NCI-H2196 treated with DMSO at 0.1 percent for 48 hours (cell line): Measurements from ENCODE around the gene NUDT16L1.

Experiments
- DNase-seq: peaks from one replicate; lab custom pipeline; 2025; ENCODE audit not compliant: unreplicated experiment; lab: John Stamatoyannopoulos, UW

Gene NUDT16L1

DNA sequence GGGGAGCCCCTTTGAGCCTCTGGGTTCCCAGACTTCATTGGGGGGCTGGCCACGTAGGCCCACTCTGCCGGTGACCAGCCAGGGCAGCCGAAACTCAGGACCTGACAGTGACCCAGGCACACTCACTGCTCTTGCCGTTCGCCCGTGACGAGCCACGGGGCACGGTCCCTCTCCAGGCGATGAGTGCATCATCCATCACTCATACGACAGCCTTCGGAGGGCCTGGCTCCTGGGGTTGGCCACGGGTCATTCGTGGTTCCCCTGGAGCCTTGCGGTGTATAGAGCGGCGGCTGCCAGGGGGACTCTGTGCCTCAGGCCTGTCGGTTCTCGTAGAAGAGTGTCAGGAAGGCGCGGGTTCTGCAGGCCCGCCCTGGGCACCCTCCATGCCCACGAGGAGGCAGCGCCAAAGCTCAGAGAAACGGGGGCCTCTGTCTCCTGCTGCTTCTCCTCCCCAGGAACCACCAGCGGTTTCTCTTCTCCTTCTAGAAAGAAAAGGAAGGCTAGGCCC lies 11.2 kb upstream of the NUDT16L1 start:
- DNase-seq: no peak

DNA sequence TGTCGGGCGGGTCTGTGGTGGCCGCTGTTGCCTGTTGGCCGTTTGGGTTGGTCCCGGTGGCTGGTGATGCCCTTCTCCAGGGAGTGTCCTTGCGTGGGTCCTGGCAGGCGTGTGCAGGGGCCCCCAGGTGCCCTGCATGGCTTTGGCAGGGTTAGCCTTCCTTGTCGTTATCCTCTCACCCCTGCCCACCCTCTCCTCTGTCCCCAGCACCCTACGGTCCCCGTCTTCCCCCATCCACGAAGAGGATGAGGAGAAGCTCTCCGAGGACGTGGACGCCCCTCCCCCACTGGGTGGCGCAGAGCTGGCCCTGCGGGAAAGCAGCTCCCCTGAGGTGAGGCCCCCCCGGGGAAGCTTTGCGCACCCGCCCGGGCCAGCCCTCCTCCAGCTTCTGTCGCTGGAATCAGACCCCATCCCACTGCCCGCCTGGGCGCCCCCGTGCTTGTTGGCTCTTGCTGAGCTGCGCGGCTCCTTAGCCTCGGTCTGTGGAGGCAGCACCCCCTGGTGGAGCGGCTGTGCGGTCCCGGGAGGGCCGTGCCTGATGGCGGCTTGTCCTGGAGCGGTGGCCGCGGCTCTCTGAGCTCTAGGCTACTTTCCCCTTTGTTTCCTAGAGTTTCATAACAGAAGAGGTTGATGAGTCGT lies 10.6 kb upstream of the NUDT16L1 start:
- DNase-seq: no peak

DNA sequence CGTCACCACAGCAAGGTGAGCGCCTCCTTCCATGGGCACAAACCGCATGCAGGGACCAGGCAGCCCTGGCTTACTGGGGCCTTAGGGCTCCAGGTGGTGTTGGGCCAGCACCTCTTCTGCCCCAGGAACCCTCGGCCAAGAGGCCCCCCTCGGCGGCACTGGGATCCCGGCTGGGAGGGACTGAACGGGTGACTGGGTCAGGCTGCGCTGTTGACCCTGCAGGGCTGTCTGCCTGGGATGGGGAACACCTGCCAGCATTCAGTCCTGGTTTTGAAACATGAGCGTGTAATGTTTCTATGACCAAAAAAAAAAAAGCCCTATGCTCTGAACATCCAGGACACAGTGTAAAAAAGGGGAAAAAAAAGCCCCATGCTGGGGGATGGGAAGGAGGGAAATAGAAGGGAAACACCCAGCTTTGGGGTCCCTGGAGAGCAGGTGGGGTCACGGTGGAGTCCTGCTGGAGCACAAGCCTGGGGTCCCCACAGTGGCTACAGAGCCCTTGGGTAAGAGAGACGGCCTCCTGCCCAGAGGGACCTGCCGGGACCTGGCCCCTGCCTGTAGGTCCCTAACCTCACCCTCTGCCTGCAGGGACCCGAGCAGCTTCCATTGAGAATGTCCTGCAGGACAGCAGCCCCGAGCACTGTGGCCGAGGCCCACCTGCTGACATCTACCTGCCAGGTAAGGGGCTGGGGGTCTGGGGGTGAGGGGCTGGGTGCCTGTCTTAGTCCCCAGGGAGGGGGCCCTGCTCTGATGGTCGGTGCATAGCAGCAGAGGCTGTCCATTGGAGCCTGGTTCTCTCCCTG lies 9.9 kb upstream of the NUDT16L1 start:
- DNase-seq: no peak

DNA sequence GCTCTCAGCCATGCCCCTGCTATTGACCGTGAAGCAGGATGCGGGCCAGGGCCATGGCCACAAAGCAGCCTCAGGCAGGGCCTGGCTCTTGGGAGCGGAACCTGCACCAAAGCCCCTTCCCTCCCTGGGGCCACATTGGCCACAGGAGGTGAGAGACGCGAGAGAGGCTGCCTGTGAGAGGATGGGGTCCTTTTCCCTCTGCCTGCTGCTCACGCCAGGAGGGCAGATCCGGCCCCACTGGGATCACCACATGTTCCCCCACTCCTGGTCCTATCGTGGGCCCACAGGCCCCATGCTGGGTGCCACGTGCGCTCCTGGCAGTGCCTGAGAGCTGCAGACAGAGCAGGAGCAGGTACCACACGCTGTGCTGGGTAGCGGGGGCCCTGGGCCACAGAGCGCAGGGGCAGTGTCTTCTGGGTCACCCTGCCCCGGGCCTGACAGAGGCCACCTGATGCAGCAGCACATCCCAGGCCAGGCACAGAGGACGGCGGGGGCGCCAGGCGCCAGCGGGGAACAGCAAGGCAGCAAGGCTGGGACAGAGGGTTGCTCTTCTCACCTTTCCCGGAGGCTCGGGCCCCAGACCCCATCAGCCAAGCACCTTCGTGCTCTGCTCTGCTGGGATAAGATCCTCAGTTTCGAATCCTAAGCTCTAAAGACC lies 9.2 kb upstream of the NUDT16L1 start:
- no peak for DNase-seq

DNA sequence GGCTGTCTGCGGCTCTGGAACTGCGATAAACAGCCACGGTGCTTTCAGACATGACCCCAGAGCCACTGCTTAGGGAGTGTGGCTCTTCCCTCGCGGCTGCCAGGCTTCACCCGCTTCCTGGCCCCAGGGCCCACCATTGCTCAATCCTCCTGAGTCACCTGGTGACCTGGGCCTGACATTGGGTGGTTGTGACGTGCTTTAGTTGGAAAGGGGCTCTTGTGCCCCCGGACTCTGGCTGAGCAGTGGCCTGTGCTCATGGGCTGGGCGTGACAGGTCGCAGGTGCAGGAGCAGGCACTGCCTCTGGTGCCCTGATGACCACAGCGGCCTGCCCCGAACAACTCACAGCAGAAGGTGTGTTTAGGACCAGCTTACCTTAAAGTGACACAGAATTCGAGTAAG lies 8.6 kb upstream of the NUDT16L1 start:
- no peak for DNase-seq

DNA sequence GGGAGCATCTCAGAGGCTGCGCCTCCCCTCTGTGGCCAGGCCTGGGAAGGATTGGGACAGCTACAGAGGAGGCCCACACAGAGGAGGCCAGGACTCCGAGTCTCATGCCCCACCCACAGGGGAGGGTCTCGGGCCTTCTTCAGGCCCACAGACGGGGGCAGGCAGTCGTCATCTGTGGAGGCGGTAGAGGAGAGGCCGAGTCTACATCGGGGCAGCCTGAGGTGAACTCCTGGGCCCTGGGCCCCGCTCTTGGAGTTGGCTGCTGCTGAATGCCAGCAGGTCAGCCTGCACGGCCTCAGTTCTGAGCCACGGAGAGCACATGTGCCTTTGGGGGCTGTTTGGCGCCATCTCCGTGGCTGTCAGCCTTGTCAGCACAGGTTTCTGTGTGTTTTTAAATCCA lies 8.1 kb upstream of the NUDT16L1 start:
- no peak for DNase-seq

DNA sequence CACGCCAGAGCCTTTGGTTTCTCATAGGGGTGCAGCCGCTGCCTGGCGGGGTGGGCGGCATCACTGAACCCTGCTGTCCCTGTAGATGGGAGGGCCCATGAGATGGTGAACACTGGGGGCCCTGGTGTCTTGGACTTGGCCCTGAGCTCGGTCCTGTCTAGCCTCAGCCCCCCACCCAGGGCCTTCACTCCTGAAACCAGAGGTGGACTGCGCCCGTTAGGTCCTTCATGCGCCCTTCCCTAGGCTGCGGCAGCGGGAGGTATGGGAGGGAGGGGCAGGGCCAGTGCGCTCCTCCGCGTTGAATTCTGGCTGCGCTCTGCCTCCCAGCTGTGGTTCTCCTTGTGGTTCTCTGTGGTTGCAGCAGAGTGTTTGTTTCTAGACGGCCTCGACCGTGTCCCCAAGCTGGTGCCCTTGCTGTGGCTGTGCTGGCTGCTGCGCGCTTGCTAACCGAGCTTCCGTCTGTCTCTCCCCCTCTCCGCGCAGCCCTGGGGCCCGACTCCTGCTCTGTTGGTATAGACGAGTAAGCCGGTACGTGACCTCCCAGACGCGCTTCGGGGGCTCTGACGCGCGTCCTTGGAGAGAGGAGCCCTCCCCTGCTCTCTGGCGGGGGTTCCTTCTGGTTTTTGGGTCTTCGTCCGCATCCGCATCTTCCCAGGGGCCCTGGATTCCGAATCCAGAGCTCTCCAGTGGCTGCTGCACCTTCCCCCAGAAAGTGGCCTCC lies 7.4 kb upstream of the NUDT16L1 start:
- no peak for DNase-seq

DNA sequence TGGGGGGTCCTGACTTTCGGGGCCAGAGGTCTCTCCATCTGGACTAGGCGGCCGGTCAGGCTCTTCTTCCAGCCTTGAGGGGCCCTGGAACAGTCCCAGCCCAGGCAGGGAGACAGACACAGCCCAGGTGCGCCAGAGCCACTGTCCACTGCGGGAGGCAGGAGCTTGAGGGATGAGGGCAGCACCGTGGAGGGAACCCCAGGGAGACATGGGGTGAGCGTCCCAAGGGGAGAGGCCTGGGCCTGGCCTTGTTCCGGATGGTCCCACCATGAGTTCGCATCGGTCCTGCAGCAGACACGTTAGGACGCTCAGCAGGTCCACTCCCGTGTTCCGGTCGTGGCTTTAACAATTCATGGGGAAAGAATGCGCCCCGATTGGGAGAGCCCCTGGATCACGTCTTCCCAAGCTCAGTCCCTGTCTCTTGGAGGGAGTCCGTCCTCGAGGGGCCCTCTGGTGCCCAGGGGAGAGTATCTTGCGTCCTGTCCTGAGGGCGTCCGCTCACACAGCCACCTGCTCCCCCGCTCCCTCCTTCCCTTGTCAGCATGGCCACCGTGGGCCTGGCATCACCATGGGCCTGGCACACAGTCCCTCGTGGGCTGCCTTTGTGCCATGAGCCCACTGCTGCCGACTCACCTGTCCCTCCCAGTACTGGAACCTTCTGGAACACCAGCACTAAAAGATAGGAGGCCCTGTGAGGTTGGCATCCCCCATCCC lies 6.7 kb upstream of the NUDT16L1 start:
- DNase-seq: no peak

DNA sequence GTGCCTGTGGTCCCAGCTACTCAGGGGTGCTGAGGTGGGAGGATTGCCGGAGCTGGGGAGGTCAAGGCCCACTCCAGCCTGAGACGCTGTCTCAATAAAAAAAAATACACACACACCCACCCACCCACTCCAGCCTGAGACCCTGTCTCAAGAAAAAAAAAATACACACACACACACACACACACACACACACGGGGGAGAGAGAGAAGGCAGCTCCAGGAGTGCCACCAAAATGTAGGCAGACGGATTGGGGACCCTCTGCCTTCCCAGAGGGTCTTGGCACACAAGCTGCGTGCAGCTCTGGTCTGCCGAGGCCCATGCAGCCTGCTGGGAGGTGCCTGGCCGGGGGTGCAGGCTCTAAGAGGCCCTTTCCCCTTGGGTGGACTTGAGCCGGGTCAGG lies 5.9 kb upstream of the NUDT16L1 start:
- no peak for DNase-seq

DNA sequence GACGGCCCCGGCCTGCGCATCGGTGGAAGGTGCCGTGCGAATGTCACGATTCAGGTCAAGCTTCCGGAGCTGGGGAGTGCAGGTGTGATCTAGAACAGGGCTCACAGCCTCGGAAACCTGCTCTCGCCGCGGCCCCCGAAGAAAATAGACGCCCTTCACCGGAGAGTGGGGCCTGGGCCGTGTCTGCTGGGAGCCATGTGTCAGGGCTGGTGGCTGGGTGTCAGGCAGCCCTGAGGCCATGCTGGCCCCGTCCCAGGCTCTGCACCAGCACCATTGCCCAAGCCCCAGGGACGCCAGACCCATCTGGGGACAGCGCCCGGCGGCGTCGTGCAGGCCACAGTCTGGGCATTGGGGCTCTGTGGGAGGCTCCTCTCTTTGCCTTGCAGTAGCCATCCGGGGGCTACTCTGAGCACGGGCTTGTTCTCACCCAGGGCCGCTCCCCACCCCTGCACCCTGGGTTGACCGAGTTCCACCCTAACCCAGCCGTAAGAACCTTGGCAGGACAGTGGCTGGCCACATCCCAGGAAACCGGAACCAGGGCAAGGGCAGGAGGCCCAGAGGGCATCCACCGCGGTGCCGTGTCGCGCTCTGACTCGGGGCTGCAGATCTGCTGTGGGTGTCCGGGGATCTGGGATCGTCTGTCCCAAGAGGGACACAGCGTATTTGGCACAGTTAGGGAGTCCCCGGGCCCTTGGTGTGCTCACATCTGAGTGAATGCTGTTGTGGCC lies 5.3 kb upstream of the NUDT16L1 start:
- DNase-seq: no peak

DNA sequence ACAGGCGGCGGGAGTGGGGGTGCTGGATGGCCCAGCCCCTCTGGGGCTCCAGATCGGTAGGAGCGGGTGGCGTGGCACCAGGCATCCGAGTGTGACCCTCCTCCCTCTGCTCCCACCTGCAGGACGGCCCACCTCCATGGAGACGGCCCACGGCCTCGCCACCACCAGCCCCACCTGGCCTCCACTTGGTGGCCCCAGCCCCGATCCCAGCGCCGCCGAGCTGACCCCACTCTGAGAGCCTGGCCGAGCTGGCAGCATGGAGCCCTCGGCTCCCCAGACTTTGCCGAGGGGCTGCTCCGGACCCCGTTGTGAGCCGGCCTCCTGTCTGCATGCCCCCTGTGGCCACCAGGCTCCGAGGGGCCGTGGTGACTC lies 4.7 kb upstream of the NUDT16L1 start:
- DNase-seq: no peak

DNA sequence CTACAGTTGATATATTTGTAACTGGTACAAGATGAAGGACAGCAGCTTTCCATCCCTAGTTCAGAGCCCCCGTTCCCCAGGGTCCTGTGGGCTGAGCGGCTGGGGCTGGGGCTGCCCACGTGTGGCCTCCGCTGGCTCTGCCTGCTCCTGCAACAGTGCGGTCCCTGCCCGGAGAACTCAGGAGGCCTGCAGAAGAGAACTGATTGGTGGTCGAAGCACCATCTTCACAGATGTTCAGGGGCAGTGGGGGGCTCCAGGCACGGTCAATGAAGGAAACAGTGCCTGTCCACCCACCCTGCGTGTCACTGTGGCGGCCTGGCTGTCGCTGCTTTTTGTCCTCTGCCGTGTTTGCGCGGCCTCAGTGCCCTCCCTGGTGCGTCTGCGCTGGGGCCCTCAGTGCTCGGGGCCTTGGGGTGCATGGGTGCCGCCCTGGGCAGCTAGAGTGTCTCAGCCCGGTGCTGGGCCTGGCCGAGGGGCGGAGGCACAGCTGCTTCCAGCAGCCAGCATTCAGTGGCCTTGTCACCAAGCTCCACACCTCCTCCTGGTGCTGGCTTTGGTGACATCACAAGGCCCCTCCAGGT lies 4.2 kb upstream of the NUDT16L1 start:
- DNase-seq: no peak

DNA sequence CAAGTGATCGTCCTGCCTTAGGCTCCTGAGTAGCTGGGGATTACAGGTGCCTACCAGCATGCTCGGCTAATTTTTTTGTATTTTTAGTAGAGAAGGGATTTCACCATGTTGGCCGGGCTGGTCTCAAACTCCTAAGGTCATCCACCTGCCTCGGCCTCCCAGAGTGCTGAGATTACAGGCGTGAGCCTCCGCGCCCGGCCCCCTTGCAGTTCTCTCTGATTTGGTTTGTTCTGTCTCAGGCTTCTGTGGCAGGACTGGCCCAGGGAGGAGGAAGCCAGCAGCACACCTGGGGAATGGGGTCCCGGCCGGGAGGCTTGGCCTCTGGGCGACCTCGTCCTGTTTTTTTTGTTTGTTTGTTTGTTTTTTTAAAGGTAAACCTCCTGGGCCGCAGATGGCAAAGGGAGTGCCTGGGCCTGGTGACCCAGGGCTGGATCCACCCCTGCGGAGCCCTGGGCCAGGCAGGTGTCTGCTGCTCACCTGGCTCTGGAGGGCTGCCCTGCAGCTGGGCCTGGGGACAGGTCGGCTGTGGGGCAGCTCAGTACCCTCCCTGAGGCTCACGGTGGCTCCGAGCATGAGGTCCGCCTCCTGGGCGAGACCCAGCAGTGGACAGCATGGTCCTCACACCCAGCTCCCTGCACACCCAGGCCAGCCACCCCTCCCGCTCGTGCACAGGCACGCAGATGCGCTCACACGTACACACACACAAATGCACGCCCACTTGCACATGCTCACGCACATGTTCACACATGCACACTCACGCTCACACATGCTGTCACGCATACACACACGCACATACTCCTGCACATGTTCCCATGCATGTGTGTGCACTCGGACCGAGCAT lies 3.3 kb upstream of the NUDT16L1 start:
- no peak for DNase-seq

DNA sequence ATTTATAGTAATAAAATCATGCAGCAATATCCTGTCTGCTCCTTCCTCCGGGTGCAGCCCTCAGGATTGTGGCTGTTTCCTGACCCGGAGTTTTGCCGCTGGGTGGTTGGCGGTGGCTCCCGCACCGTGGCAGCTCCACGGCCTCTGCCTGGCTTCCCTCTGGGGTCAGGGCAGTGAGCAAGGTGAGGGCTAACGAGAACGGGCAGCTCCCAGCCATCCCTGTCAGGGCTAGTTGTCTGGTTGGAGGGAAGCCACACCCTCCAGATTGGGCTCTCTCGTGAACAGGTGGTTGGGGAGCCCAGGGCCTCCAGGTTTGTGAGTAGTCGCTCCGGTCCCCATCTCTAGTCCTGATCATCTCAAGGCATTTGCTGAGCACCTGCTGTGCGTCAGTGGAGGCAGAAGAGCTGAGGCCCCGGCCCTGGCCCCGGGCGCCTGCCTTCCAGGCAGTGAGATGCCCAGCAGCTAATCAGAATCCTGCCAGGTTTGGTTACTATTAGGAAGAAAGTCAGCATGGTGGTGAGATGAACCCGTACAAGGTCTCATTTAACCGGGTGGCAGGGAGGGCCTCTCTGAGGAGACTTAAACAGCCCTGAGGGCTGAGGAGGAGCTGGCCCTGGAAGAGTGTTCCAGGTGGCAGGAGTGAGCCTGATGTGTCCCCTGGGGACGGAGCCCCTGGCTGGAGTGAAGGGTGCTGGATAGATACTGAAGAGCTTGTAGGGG lies 2.3 kb upstream of the NUDT16L1 start:
- DNase-seq: no peak

DNA sequence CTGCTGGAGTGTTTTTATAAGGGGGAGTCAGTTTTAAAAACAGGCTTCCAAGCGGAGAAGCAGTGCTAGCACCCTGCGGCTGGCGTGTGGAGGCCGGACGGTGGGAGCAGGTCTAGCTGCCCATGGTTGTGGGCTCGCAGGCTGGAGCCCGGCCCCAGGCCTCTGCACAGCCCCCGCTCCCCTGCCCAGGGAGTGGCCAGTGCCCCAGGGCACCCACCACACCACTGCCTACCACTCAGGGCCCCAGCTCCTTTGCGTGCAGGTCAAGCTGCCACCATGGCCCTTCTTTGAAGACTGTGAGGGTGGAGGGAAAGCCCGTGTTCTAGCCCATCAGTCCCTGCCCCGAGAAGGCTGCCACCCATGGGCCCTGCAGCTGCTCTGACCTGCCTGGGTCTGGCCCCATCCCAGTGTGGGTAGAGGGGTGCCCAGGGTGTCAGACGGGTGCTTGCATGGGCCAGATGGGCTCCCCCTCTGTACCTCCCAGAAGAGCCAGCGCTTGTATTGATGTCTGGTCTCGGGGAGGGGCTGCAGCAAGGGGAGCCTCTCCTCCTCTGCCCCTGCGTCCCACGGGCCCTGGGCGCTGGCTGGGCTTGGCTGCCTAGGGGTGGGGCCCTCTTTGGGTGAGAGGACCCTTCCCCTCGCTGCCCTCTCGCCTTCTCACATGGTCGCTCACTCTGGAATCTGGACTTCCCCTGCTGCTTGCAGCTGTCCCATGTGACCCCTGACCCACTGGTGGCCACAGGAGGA lies 1.5 kb upstream of the NUDT16L1 start:
- no peak for DNase-seq

DNA sequence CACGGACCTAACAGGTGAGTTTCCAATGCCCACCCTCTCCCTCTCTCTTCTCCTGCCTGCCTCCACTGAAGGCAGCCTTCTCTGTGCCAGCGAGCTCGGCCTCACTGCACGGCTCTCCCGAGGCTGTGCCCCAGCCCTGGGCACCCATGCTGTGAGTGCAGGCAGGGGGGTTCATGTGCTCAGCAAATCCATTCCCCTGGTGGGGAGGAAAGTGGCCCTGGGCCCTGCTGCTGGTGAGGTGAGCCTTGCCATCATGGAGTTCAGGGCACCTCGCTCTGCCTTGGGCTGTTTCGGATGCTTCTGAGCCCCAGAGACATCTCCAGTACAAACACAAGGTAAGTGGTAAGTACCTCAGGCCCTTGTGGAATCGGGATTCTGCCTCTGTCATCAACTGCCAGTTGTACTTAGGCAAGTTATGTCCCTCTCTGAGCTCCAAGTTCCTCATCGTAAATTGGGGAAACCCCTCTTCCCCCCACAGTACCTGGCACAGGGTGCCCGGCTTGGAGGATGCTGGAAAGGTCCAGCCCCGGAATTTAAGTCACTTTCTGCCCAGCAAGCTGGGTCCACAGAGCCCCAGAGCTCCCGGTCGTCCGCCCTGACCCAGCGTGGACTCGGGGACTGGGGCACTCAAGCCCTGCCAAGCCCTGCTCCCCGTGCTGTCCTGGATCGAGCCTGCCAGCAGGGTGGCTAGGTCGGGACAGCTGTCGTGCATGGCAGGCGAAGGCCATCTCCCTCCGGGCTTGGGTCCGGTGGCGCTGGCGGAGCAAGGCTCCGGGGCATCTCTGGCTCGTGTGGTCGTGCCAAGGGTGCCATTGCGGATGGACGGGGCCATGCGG lies 684 bp upstream of the NUDT16L1 start:
- DNase-seq: no peak
